Hematopoietic multipotent progenitor cell treated with erythropoietin and hydrocortisone succinate and interleukin-3 and kit ligand, for 15 days (in vitro differentiated cells): ENCODE data around the gene APOL3.
"Not testable (repeated sequence)": the region's sequence is repeated elsewhere in the genome, so short reads cannot be mapped to it uniquely, and the experiment has no call there.

Experiments
- DNase-seq: peaks from one replicate; pipeline ENCODE4 v3.0.0-alpha.2; 2015; ENCODE audit warnings: low spot score

APOL3 gene, protein sequence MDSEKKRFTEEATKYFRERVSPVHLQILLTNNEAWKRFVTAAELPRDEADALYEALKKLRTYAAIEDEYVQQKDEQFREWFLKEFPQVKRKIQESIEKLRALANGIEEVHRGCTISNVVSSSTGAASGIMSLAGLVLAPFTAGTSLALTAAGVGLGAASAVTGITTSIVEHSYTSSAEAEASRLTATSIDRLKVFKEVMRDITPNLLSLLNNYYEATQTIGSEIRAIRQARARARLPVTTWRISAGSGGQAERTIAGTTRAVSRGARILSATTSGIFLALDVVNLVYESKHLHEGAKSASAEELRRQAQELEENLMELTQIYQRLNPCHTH

DNA sequence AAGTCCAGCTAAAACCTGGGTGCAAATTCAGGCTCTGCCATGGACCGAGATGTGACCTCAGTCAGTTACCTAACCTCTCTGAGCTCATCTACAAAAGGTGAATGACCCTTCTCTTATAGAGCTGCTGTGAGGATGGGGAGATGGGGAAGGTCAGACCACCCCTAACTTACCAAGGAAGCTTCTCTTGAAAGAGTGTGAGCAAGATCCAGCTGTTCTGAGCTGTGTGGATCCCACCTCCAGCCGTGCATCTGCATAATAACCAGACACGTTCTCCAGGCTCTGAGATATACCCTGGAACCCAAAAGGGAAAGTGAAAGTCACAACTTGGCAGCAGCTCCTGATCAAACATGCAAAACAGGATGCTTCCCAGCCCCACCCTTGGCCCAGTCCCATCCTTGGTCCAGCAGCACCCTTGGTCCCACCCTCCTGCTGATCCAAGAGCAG is at the start of gene APOL3:
Gene APOL3, minus strand, starts transcription at position 257 of the 444 bp plus-strand sequence. CDS start 11,700 bp downstream, outside the sequence.
- peak; percentile 77 for DNase-seq

DNA sequence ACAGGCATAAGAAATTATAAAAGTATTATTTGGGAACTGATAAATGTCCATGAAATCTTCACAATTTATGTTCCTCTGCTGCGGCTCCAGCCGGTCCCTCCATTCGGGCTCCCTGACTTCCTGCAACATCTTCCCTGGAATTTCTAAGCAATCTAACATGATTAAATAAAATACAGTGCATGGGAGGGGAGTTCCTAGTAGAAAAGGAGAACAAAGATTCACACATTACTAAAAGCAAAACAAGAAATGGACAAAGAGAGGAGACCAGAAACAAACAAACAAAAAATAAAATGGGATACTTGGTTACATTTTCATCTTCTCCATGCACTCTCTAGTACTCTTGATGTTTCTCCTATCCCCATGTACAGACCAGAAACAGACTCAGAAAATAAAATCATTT is 49.7 kb upstream of the APOL3 start:
- no peak for DNase-seq

- not testable (repeated sequence) for DNase-seq
Measured at GRCh38 chr22:36209488-36209908, 48.9 kb upstream of the APOL3 start.

- no peak for DNase-seq
Measured at GRCh38 chr22:36208914-36209313, 48.4 kb upstream of the APOL3 start.

DNA sequence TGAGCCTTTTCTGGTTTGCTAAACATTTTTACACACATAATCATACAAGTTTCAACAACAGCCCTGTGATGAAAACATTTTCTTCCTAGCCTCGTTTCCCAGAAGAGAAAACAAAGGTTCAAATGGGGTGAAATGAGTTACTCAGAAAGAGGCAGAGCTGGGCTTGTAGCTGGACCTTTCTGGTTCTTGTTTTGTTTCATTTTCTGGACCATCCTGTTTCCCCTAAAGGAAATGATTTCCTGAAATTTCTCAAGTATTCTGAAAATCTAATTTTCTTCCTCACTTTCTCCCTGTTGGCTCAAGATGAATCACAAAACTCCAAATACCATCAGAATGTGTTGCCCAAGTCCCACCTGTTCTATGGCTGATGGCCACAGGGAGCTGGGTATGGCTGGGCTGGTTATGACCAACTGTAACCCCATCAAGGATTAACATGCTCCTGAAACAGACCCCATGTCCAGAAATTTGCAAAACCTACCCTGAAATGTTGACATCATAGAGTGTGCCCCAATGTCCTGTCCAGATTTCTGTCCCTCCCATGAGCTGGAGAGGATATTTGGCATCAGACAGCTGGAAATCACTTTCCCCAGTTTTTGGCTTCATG is 47.7 kb upstream of the APOL3 start:
- DNase-seq, result no peak

DNA sequence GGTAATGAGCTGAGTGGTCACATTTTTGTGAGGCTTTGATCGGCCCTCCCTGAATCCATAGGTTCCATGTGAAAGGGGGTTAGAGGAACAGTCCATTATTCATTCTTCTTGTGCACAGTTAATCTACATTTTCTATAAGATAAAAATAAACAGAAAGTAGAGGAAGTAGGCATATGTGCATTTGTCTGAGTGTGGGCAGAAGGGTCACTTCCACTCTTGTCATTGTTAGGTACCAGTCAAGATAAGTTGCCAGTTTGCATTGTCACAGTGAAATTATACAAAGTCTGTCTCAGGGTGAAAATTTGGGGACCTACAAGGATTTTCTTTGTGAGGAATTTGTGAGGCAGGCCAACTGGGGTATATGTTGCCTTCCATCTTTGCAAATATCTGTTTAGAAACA is 45.7 kb upstream of the APOL3 start:
- DNase-seq, result no peak

GRCh38 chr22:36205573-36205972 is 45.0 kb upstream of the APOL3 start:
- not testable (repeated sequence) for DNase-seq

DNA sequence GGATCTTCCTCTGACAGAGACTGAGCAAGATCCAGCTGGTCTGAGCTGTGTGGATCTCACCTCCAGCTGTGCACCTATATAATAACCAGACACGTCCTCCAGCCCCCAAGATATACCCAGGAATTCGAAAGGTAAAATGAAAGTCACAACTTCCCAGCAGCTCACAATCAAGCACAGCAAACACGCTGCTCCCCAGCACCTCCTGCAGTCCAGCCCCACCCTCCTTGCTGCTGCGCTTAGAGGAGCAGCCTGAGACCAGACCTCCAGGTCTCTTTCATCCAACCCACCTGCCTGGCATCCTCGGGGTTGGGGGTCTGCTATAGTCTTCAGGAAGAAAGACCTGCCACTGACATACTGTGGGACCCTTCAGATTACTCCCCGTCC is 44.1 kb upstream of the APOL3 start:
- no peak for DNase-seq

GRCh38 chr22:36204001-36204631 is 43.6 kb upstream of the APOL3 start:
- no peak for DNase-seq

DNA sequence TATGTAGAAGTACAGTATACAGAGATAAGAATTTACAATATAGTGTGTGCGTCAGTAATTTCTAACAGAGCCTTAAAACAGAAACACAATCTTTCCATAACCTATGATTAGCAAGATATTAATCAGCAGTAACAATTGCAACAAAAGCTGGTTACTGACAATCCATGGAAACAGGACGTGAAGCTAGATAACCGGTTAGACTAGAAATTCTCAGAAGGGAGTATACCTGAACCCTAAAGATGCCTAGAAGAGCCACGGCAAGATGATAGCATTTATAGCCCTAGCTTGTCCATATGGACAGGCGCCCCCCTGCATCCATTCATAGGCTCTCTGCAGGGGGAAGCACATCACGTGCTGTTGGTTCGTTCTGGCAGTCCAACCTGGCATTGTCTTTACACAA is 42.9 kb upstream of the APOL3 start:
- not testable (repeated sequence) for DNase-seq

GRCh38 chr22:36202906-36203305 is 42.4 kb upstream of the APOL3 start:
- not testable (repeated sequence) for DNase-seq

- DNase-seq, result peak; percentile 84
Measured at GRCh38 chr22:36201630-36202319, 41.2 kb upstream of the APOL3 start, which contains the start of gene APOL4. APOL4 (minus strand) TSS chr22:36201809; CDS start chr22:36201734, 75 bp downstream.

DNA sequence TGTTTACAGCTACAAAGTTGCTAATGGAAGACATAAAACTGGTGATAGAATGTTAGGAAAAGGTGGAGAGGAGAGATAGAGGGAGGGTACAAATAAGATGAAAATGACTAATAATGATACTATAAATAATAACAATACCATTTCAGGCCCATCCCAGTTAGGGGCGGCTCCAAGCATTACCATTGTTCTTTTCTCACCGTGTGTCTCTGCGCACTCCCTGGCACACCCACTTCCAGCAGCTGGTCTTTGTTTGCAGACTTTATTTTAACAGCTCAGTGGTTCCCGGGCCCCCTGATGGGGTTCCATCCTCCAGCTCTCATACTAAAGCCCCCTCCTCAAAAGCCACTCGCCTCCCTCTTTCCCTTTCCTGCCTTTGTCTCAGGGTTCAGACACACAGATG is 40.5 kb upstream of the APOL3 start:
- DNase-seq, result not testable (repeated sequence)

GRCh38 chr22:36199001-36199551 is 38.5 kb upstream of the APOL3 start:
- no peak for DNase-seq

DNA sequence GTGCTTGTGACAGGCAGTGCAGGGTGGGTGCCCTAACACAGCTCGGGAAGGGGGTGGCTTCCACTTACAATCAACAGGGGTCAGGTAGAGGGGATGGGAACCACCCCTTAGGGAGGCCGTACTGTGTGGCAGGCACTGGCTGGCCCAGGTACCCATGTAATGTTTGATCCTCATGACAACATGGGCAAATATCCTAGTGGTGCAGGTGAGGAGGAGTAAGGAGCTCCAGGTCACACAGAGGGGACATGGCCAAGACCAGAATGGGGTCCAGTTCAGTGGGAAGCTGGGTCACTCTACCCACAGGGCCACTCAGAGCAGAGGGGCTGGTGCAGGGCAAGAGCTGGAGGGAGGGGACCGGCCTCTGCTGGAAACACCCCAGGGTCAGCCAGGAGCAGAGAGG is 38.0 kb upstream of the APOL3 start:
- DNase-seq, result no peak

DNA sequence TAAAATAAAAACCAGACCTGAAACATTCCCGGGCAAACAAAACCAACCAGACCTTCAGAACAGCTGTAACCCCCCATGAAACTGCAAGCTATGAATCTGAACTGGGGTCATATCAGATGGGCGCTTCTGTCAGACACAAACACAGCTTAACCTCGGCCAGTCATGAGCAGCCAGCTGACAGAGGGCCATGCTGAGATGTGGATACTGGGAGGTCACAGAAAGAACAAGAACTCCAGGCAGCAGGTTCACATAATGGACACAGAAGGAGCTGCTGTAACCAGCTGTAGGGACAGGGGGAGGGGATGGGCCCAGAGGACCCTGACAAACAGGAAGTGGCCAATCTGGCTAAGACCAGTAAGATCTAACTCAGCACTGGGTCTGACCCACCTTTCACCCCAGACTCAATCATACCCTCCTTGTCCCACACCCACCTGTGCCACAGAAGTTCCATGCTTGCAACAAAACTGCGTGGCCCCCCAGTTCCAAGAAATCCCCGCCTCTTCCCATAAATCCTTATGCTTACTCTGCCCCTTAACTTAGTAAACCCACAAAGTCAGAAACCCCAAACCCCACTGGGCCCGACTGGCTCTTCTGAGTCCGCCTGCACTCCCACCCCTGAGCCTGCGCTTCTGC is 37.1 kb upstream of the APOL3 start:
- no peak for DNase-seq

DNA sequence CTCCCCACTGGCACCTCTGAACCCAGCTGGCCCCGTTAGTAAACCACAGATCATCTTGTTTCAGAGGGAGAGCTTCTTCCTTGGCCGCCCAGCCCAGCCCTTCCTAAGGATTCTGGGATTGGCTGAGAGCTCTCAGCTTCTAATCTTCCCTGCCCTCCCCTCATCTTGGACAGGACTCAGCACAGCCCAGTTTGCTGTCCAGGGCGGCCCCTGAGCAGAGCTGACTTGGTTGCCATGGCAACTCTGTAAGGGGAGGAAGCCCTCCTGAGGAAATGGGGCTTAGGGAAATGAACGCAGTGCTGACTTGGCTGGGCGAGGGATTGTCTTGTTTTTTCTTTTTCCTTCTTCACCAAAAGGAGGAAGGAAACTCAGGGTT is 36.5 kb upstream of the APOL3 start:
- DNase-seq, result no peak

DNA sequence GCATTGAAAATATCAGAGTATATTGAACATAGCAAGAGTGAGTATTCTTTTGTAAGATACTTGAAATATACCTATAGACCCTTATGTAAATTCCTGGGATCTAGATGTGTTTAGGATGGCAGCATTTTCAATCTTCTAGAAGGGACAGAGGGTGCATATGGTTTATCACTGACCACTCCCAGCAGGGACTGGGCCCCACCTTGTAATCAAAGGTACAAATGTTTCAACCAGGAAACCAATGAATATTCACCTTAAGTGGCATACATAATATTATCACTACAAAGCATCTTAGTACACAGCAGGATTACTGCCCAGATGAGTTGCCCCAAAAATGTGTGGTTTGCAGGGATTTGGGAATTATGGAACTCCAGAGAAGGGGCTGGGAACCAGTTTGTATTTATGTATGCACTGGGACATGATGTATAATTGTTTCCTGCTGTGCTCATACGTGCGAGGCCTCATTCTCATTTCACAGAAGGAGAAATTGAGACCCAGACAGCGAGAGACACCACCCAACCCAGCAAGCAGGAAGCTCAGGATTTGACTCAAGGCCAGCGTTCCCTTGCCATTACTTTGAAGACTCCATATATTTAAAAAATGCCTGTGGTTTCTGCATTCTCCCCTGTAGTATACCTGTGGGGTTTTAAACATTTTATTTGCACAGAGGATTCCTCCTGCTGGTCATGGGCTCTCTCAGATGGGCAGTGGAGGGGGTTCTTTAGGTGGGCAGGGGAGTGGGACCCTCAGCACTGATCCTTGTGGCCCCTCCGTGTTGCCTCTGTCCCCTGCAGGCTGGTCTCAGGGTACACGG is 35.9 kb upstream of the APOL3 start:
- DNase-seq, result no peak

DNA sequence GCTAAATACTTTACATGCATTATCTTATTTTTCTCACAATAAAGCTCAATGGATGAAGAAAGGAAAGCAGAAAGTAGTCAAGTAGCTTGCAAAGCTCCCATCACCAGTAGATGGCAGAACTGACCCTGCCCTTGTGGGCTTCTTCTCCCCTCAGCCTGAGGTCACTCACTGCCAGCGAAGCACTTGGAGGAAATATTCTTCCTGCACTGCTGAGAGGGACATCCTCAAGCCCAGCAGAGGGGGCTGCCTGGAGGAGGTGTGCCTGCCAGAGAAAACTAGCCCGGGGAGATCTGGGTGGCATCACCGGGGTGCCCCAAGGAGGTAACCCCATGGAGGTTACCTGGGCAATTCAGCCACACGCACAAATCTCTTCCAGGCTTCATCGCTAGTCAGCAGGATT is 34.4 kb upstream of the APOL3 start:
- no peak for DNase-seq

- DNase-seq, result no peak
Measured at GRCh38 chr22:36194385-36194784, 33.8 kb upstream of the APOL3 start.

GRCh38 chr22:36193577-36193976 is 33.0 kb upstream of the APOL3 start:
- DNase-seq, result no peak
